GM12873 (cell line): Measurements from ENCODE around the gene WNT5A.

ENCODE experiments used
- TF ChIP-seq, protein P1 (sequence below): IDR thresholded peaks from 2 replicates; pipeline ENCODE4 v1.5.1; 2012; ENCODE audit warnings: low read depth, mild to moderate bottlenecking, moderate library complexity, low read length, control low read depth; ENCODE audit not compliant: insufficient read depth; ENCODE audit errors: missing control alignments

Gene WNT5A

DNA sequence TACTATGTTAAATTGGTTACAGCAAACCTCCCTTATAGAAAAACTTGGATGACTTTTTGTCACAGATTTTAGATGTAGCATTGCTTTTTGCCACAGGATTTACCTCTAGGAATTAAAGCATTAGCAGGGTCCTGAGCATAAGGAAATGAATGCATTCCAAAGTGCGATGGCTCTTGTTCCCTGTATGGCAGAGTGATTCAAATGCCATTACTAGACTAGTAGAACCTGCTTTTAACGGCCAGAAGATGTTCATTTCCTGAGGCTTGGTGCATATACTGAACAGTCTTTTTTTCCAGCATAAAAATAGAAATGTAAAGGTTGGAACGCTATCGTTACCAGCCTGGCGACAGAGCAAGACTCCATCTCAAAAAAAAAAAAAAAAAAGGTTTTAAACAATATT, 59.4 kb downstream of the WNT5A start:
- TF ChIP-seq, protein P1, sequence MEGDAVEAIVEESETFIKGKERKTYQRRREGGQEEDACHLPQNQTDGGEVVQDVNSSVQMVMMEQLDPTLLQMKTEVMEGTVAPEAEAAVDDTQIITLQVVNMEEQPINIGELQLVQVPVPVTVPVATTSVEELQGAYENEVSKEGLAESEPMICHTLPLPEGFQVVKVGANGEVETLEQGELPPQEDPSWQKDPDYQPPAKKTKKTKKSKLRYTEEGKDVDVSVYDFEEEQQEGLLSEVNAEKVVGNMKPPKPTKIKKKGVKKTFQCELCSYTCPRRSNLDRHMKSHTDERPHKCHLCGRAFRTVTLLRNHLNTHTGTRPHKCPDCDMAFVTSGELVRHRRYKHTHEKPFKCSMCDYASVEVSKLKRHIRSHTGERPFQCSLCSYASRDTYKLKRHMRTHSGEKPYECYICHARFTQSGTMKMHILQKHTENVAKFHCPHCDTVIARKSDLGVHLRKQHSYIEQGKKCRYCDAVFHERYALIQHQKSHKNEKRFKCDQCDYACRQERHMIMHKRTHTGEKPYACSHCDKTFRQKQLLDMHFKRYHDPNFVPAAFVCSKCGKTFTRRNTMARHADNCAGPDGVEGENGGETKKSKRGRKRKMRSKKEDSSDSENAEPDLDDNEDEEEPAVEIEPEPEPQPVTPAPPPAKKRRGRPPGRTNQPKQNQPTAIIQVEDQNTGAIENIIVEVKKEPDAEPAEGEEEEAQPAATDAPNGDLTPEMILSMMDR, result no peak

DNA sequence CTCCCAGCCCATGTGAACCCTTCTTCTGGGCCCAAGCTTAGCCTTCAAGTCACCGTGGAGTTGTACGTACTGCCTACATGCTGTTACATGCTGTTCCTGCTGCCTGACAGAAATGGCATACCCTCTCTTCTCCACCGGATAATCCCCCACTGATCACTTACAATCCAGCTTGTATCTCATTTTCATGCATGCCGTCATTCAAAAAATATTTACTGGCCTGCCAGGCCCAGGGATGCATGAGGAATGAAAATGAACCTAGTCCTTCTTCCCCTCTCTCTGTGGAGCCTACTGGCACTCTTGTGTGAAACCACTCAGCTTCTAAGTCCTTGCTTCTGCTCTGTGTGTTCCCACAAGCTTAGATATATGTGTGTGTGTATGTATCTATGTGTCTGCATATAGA, 60.6 kb downstream of the WNT5A start:
- TF ChIP-seq, protein P1, result no peak

DNA sequence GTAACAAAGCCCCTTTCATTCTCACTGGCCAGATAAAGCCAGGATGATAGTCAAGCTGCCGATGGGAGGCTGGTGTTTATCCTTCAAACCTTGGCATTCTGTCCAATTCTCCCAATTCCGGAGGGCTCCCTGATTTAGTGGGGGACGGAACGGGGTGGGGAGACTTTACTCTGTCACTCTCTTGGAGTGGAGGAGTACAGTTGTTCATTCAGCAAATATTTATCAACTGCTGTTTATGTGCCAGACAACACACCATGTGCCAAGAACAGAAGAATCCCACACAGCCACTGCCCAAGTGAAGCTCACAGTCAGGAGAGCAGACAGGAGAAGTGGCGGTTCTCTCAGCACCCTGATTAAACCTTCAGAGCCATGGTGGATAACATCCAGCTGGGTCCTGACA, 63.3 kb downstream of the WNT5A start:
- TF ChIP-seq, protein P1, result no peak

DNA sequence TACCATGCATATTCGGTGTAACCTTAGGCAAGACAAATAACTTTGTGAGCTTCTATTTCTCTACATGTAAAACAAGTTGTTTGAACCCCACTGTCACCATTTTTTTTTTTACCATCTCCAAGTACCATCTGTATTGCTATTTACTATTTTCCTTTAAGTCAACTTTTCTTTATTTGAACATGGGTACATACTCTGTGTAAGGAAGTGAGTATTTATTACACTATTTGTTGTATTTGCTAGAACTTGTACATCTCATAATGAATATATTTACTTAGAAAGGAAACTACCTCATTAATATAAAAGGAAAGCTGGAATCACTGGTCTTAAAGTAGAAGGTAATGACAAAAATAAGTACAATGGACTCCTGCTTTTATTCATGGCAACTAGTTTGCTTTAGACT, 69.9 kb downstream of the WNT5A start:
- TF ChIP-seq, protein P1, result no peak

DNA sequence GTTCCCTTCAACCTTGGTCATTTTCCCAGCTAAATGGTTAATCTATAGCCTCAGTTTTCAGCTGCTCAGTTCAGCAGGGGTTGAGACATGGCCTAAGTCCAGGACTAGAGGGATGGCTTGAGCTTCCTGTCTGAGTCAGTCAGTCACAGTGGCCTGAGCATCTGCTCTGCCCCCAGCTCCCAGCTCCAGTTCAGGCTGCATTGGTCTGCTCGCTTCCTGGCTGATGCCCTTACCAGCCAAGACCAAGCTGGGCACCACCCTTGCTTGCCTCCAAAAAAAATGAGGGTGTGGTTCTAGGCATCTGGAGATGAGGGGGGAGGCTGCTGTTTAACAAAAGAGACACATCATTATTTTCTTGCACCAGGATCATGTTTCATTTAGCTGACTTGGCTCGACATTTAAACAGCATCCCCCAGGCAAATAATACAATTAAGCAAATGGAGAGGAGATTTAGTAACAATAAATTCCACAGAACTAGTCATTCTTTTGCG, 70.7 kb downstream of the WNT5A start:
- TF ChIP-seq, protein P1, result no peak
